Measurements from ENCODE around the gene SCYGR4. TPM values are rescaled to one million over a fixed set of nuclear protein-coding genes. Genes with fewer than 3 reads are reported as not detected.

SCYGR4 gene
- not detected for total RNA-seq (ENCODE audit: unreplicated experiment)
- long read RNA-seq = 0 reads

- Mint-ChIP-seq H3K27ac (ENCODE audit: unreplicated experiment) (no peak within 1 kb of the TSS), H3K36me3 (ENCODE audit: unreplicated experiment) (no peaks in the 10 kb centered on the region), H3K27me3 (ENCODE audit: unreplicated experiment) (peaks cover 6% of the 10 kb centered on the region), H3K4me1 (ENCODE audit: low read depth, unreplicated experiment) (peaks cover 13% of the 10 kb centered on the region), H3K9me3 (ENCODE audit: unreplicated experiment) (peaks cover 2% of the 10 kb centered on the region), H3K4me3 (ENCODE audit: unreplicated experiment) (no peak within 1 kb of the TSS)
- DNase-seq = no peak
- no peak for TF ChIP-seq CTCF (IDR thresholded peaks at IDR 0.05; ENCODE audit: partially characterized antibody, unreplicated experiment)
Observed at GRCh38 chr2:227617316-227618230, at the start of gene SCYGR4. Gene SCYGR4, plus strand, starts transcription at chr2:227617498. Its CDS starts 0 bp downstream, at chr2:227617498.

GRCh38 chr2:227568852-227569169 is 48.5 kb upstream of the SCYGR4 start:
- no peak overlapping the region for H3K4me3 Mint-ChIP-seq (ENCODE audit: unreplicated experiment)

GRCh38 chr2:227570615-227571014 is 46.7 kb upstream of the SCYGR4 start:
- H3K27ac Mint-ChIP-seq (ENCODE audit: unreplicated experiment) = peak overlapping the region; percentile 62
- no peaks in the 10 kb centered on the region for H3K4me1 Mint-ChIP-seq (ENCODE audit: low read depth, unreplicated experiment)
- H3K4me3 Mint-ChIP-seq (ENCODE audit: unreplicated experiment) = no peak overlapping the region
- no peak for DNase-seq
- H3K36me3 Mint-ChIP-seq (ENCODE audit: unreplicated experiment) = no peaks in the 10 kb centered on the region
- no peak for TF ChIP-seq CTCF (IDR thresholded peaks at IDR 0.05; ENCODE audit: partially characterized antibody, unreplicated experiment)
- H3K9me3 Mint-ChIP-seq (ENCODE audit: unreplicated experiment) = peaks cover 3% of the 10 kb centered on the region
- no peaks in the 10 kb centered on the region for H3K27me3 Mint-ChIP-seq (ENCODE audit: unreplicated experiment)

More at GRCh38 chr2:227568852-227569169, 48.5 kb upstream of the SCYGR4 start:
- H3K4me1 Mint-ChIP-seq (ENCODE audit: low read depth, unreplicated experiment) = no peaks in the 10 kb centered on the region
- TF ChIP-seq CTCF (IDR thresholded peaks at IDR 0.05; ENCODE audit: partially characterized antibody, unreplicated experiment) = no peak
- H3K9me3 Mint-ChIP-seq (ENCODE audit: unreplicated experiment) = peaks cover 3% of the 10 kb centered on the region
- H3K36me3 Mint-ChIP-seq (ENCODE audit: unreplicated experiment) = no peaks in the 10 kb centered on the region
- no peaks in the 10 kb centered on the region for H3K27me3 Mint-ChIP-seq (ENCODE audit: unreplicated experiment)
- no peak for DNase-seq
- H3K27ac Mint-ChIP-seq (ENCODE audit: unreplicated experiment) = no peak overlapping the region

- H3K27me3 Mint-ChIP-seq (ENCODE audit: unreplicated experiment) = peaks cover 4% of the 10 kb centered on the region
- H3K27ac Mint-ChIP-seq (ENCODE audit: unreplicated experiment) = no peak overlapping the region
- H3K36me3 Mint-ChIP-seq (ENCODE audit: unreplicated experiment) = no peaks in the 10 kb centered on the region
- peaks cover 18% of the 10 kb centered on the region for H3K4me1 Mint-ChIP-seq (ENCODE audit: low read depth, unreplicated experiment)
- no peak overlapping the region for H3K4me3 Mint-ChIP-seq (ENCODE audit: unreplicated experiment)
- peaks cover 8% of the 10 kb centered on the region for H3K9me3 Mint-ChIP-seq (ENCODE audit: unreplicated experiment)
- TF ChIP-seq CTCF (IDR thresholded peaks at IDR 0.05; ENCODE audit: partially characterized antibody, unreplicated experiment) = no peak
- DNase-seq = no peak
Observed at GRCh38 chr2:227576110-227576509, 41.2 kb upstream of the SCYGR4 start.

GRCh38 chr2:227576812-227577211 is 40.5 kb upstream of the SCYGR4 start:
- Mint-ChIP-seq H3K4me1 (ENCODE audit: low read depth, unreplicated experiment) (peaks cover 18% of the 10 kb centered on the region), H3K27me3 (ENCODE audit: unreplicated experiment) (peaks cover 4% of the 10 kb centered on the region), H3K27ac (ENCODE audit: unreplicated experiment) (no peak overlapping the region), H3K36me3 (ENCODE audit: unreplicated experiment) (peaks cover under 1% of the 10 kb centered on the region), H3K9me3 (ENCODE audit: unreplicated experiment) (peaks cover 8% of the 10 kb centered on the region), H3K4me3 (ENCODE audit: unreplicated experiment) (no peak overlapping the region)
- no peak for TF ChIP-seq CTCF (IDR thresholded peaks at IDR 0.05; ENCODE audit: partially characterized antibody, unreplicated experiment)
- no peak for DNase-seq
